Erythroblast (primary cell): ENCODE results near the gene VAV2.

Source experiments
- GATA1 ChIP-seq: IDR thresholded peaks from 2 replicates; pipeline ENCODE4 v1.6.1; 2011; ENCODE audit warnings: low read depth, mild to moderate bottlenecking, control low read depth, low read length, moderate library complexity
- POLR2A ChIP-seq: IDR thresholded peaks from 2 replicates; pipeline ENCODE4 v1.6.1; 2011; ENCODE audit warnings: mild to moderate bottlenecking, low read length

- TF ChIP-seq POLR2A (no peak), GATA1 (no peak)
These were observed 14.5 kb downstream of the VAV2 start for GRCh38 chr9:133977421-133978201.
